Retinal pigment epithelial cell (primary cell): ENCODE data around the gene PIMREG.

Source experiments
- DNase-seq: peaks from one replicate; pipeline ENCODE4 v3.0.0-alpha.2; 2010; ENCODE audit warnings: low read depth
- H3K4me3 ChIP-seq: 2 replicates; pipeline ENCODE4 v1.5.1; 2011; ENCODE audit warnings: mild to moderate bottlenecking, low read length, control low read depth, moderate library complexity
- TF ChIP-seq, protein P1 (sequence below): conservative IDR thresholded peaks from 2 replicates; pipeline ENCODE4 v1.5.1; 2011; ENCODE audit warnings: low read depth, low read length, control low read depth, inconsistent platforms

The PIMREG gene

DNA sequence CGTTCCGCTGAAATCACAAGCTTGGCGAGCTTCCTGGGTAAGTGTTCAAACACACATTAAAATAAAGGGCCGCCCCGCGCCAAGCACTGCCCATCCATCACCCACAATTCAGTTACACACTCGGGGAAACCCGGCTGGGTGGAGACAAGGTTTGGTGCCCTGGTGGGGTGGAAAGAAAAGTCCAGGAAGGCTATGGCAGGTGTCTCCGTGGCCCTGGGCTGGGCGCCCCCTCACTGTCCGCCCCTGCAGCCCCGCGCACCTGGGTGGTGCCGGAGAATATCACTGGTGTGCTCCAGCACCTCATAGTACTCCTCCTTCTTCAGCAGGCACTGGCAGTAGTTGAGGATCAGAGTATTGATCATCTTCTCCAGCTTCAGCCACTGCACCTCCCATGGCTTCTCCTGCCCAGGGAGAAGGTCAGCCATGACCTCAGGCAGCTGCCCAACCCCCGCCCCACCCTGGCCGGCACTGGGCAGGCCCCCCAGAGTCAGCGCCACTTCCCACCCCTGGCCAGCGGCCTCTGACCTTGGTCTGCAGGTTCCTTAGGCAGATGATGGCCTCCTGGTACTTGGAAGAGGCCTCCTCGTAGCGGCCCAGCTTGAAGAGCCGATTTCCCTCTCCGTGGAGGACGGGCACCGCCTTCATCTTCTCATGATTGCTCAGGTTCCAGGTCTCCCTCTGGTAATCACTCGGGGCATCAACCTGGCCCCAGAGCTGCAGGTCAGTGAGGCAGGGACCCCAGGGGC lies 17.7 kb upstream of the PIMREG start:
- no peak overlapping the region for H3K4me3 ChIP-seq
- DNase-seq: no peak
- TF ChIP-seq, protein P1, sequence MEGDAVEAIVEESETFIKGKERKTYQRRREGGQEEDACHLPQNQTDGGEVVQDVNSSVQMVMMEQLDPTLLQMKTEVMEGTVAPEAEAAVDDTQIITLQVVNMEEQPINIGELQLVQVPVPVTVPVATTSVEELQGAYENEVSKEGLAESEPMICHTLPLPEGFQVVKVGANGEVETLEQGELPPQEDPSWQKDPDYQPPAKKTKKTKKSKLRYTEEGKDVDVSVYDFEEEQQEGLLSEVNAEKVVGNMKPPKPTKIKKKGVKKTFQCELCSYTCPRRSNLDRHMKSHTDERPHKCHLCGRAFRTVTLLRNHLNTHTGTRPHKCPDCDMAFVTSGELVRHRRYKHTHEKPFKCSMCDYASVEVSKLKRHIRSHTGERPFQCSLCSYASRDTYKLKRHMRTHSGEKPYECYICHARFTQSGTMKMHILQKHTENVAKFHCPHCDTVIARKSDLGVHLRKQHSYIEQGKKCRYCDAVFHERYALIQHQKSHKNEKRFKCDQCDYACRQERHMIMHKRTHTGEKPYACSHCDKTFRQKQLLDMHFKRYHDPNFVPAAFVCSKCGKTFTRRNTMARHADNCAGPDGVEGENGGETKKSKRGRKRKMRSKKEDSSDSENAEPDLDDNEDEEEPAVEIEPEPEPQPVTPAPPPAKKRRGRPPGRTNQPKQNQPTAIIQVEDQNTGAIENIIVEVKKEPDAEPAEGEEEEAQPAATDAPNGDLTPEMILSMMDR: no peak

DNA sequence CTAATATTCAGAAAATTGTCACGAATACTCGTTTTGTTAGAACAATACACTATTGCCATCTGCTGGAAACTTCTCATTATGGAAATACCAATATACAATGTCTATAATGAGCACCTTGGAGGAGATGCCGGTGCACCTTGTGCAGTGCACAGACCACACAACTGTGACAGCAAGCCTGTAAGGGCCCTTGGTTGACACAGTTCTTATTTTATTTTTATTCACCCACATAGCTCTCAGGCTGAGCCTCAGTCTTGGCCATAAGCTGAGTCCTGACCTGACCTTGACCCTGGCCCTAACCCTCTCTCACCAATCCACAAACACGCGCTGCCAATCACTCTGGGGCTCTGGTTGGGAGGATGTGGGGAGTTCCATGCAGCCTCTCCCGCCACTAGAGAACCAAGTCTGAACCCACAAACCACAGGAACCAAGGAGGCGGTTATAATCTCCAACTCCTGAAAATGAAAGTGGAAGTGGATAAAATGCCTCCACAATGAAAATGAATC lies 16.9 kb upstream of the PIMREG start:
- DNase-seq: no peak
- no peak overlapping the region for H3K4me3 ChIP-seq
- TF ChIP-seq, protein P1: no peak

DNA sequence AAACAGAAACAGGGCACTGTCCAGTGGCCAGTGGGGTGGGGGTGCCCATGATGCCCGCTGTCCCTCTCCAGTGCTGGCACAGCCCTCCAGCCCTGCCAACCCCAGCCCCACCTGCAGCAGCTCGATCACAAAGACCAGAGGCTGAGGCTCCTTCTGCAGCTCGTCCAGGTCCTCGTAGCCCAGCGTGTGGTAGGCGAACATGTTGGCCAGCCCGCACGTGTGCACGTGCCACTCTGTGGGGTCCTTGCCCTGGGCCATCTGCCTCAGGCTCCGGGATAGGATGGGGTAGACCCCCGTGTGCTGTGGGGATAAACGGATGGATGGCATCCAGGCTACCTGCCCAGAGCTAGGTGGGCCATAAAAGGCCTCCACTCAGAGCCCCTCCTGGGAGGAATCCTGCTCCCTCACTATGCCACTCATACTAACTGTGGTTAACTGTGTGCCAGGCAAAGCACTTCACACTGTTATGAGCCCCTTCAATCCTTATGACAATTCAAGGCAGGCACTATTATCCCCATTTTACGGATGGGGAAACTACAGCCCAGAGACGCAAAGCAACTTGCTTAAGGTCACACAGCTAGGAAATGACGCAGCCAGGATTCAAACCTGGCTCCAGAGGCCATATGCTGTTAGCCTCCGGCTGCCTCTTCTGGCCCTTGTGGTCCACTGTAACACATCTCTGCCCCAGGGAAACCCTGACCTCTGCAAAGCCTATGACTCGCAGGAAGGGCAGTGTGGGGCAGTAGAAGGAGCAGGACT lies 15.9 kb upstream of the PIMREG start:
- no peak overlapping the region for H3K4me3 ChIP-seq
- TF ChIP-seq, protein P1: no peak
- DNase-seq: no peak

DNA sequence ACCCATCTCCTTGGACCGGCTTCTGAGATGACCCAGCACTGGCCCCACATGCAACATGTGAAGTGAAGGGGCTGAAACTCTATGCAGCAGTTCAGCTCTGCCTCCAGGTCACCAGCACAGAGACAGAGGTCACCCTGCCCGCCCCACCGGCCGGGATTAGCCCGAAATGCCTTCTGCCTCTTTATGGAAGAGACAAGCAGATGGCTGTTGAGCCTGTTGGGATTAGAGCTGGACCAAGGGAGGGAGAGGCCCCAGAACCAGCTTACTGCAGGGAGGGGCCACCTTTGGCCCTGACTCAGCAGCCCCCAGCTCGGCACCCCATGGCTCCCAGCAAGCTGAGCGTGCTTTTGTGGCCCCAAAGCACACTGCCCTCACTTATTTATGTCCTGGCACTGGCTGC lies 15.0 kb upstream of the PIMREG start:
- TF ChIP-seq, protein P1: no peak

DNA sequence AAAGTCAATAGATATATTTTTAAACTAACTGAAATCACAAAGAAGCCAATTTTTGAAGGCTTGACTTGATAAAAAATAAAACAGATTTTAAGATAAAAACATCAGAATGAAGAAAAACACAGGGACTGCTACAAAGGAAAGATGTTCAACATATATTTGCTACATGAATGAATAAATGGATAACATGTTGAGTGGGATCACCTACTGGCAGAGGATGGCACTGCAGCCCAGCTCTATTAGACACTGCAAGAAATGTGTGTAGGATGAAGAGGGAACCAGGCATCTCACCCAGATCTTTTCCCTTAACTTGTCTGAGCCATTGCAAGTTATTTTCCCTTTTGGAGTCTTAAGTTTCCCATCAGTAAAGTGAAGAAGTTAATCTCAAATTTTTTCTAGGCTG lies 13.5 kb upstream of the PIMREG start:
- no peak for DNase-seq
- H3K4me3 ChIP-seq: no peak overlapping the region
- TF ChIP-seq, protein P1: peak; percentile 51

More for the DNA sequence above, 15.0 kb upstream of the PIMREG start:
- no peak overlapping the region for H3K4me3 ChIP-seq
- no peak for DNase-seq

DNA sequence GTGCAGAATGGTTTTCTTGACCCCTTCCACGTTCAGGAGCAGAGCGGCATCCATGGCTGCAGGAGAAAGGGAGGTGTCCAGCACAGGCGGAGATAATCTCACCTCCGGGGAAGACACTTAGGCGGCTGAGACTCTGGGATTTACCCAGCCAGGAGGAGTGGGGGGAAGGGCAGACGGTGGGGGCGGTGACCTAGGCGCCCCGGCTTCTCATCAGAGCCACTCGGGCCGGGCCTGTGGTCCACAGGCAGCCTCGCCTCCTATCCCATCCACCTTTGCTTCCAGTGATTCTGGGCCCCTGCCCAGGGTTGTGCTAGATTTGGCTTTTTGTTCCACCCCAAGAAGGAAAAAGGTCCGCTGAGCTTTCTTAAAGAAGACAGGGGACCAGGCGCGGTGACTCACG lies 9.2 kb upstream of the PIMREG start, which contains the start of gene AIPL1:
Gene AIPL1, minus strand, starts transcription at position 71 of the 400 bp plus-strand sequence. Its CDS starts 17 bp downstream, at position 54.
- H3K4me3 ChIP-seq: no peak within 1 kb of the TSS
- no peak for DNase-seq
- TF ChIP-seq, protein P1: no peak

DNA sequence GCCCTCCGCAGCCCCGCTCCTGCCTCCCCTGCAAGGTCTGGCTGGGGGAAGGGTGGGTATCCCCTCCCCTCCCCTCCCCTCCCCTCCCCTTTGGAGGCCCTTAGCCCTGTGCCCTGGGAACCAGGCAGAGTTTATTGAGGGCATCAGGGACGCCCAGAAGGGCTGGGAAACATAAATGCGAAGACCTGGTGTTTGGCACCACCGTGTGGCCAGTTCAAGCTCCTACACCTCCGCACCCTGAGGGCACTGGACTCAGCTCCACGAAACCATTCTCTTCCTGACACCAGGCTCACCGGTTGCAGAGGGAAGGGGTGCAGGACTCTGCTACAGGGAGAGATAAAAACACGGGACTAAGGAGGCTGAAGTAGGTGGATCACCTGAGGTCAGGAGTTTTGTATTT lies 8.3 kb upstream of the PIMREG start:
- DNase-seq: no peak
- TF ChIP-seq, protein P1: peak; percentile 87

More for the DNA sequence above, 8.3 kb upstream of the PIMREG start:
- no peak overlapping the region for H3K4me3 ChIP-seq
